ENCODE measurements around the gene CAMTA1.

GRCh38 chr1:6996371-6996770 is 211.1 kb downstream of the CAMTA1 start:
- TF ChIP-seq CTCF (IDR thresholded peaks at IDR 0.05) (no peak), EZH2phosphoT487 (IDR thresholded peaks at IDR 0.05) (no peak)

Measured in neural progenitor cell (in vitro differentiated cells).